Body of pancreas (tissue), 4 donors: ENCODE measurements around the gene CLNK. TPM values are rescaled to one million over a fixed set of nuclear protein-coding genes. Genes with fewer than 3 reads are reported as not detected.

Experiments
- ATAC-seq: fragments of 150-250 bp; one replicate; pipeline ENCODE4 v1.9.1; 2016
- DNase-seq, 4 donors: peaks; one replicate each; pipeline ENCODE4 v3.0.0-alpha.2; 2019
- H3K27ac ChIP-seq, 4 donors: fragments of 200-600 bp; sonication (generic); 1 replicate in 3 of 4; 2 replicates in 1 of 4; pipeline versions ENCODE4 v1.5.1 to v1.6.1; 2016 to 2019; ENCODE audit warnings: mild to moderate bottlenecking in 1 of 4, mixed read lengths in 1 of 4, moderate library complexity in 1 of 4
- H3K27me3 ChIP-seq, 2 donors: fragments of 200-600 bp; sonication (generic); one replicate each; pipeline ENCODE4 v1.6.0; 2016; ENCODE audit warnings: mild to moderate bottlenecking in 1 of 2
- H3K36me3 ChIP-seq, 2 donors: fragments of 200-600 bp; sonication (generic); replicated peaks in 1 of 2; 2 replicates each; pipeline ENCODE4 v1.5.1; 2016; ENCODE audit warnings: low read depth in 2 of 2; ENCODE audit not compliant: insufficient read depth in 1 of 2
- H3K4me1 ChIP-seq: fragments of 200-600 bp; sonication (generic); one replicate; pipeline ENCODE4 v1.6.0; 2016
- H3K4me3 ChIP-seq, 2 donors: fragments of 200-600 bp; sonication (generic); 1 replicate in 1 of 2; 2 replicates in 1 of 2; pipeline ENCODE4 v1.5.1; 2016 to 2019
- H3K9me3 ChIP-seq, 3 donors: fragments of 200-600 bp; sonication (generic); 1 replicate in 2 of 3; 2 replicates in 1 of 3; pipeline ENCODE4 v1.5.1; 2016
- POLR2A ChIP-seq, 3 donors: fragments of 450-650 bp; IDR thresholded peaks; one replicate each; pipeline ENCODE4 v1.6.1; 2016; ENCODE audit warnings: antibody characterized with exemption in 3 of 3, mild to moderate bottlenecking in 2 of 3
- WGBS, 2 donors: methylation state at CpG; one replicate each; pipeline ENCODE4 v1.1.5; 2017; 5-methylcytosine and 5-hydroxymethylcytosine counted together
- intact Hi-C: fragments of 100-400 bp; cut with DNase I; formaldehyde crosslinking; loops from one replicate; pipeline ENCODE4 v1.15.1; 2023
- total RNA-seq, 2 donors: library from RNA; depleted of rRNA; stranded (reverse); fragments of >200 nt; gene quantifications; one replicate each; pipeline ENCODE4 v1.1.0, GENCODE V29; 2016
- TF ChIP-seq, protein P1 (sequence below), 7 experiments: fragments of 450-650 bp in 4 of 7; fragments of 200-600 bp in 3 of 7; sonication (generic) in 3 of 7; IDR thresholded peaks; one replicate each; pipeline ENCODE4 v1.5.1; 2016 to 2019; ENCODE audit warnings: antibody characterized with exemption in 7 of 7

The CLNK gene
- total RNA-seq, 2 donors from 2014 or later, result 1.0 TPM; not detected in 1

DNA sequence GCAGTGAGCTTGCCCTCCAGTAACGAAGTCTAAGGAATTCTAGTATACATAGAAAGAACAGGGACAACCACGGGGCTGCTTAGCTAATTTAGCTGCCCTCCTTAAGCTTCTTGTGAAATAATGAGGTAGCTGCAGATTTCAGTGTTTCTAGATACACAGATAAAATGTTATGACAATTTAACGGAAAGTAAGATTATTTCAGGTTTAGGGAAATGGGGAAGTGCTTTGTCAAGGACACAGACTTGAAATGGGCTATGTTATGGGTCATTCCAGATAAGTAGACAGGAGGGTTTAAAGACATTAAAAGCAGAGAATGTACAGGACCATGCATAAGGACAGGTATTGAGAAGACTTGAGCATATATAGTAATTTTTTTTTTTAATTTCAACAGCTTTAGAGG, 193.2 kb downstream of the CLNK start:
- no peak for DNase-seq
- intact Hi-C loops, result no loop called here

DNA sequence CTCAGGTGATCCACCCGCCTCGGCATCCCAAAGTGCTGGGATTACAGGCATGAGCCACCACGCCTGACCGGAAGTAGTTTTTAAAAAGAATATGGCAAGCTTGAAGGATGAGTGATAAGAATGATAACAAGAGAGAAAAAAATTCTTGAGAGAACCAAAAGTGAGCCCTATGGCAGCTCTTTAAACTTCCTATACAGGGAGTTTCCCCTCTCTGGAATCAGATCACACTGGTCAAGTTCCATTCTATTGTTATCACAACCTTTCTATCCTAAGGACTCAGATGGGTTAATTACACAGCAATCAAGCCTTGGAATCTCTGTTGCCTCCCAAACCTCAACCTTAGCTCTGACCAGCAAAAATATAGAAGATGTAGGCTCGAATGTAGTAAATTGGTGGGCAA, 193.6 kb downstream of the CLNK start:
- no peaks in the 10 kb centered on the region for H3K9me3 ChIP-seq
- ATAC-seq, result no peak
- 71 to 75% methylated on average over 5 of the region's 5 CpGs for WGBS, 2 donors
- intact Hi-C loops, result no loop called here
- TF ChIP-seq, protein P1, sequence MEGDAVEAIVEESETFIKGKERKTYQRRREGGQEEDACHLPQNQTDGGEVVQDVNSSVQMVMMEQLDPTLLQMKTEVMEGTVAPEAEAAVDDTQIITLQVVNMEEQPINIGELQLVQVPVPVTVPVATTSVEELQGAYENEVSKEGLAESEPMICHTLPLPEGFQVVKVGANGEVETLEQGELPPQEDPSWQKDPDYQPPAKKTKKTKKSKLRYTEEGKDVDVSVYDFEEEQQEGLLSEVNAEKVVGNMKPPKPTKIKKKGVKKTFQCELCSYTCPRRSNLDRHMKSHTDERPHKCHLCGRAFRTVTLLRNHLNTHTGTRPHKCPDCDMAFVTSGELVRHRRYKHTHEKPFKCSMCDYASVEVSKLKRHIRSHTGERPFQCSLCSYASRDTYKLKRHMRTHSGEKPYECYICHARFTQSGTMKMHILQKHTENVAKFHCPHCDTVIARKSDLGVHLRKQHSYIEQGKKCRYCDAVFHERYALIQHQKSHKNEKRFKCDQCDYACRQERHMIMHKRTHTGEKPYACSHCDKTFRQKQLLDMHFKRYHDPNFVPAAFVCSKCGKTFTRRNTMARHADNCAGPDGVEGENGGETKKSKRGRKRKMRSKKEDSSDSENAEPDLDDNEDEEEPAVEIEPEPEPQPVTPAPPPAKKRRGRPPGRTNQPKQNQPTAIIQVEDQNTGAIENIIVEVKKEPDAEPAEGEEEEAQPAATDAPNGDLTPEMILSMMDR (IDR thresholded peaks at IDR 0.05), result no peak
- TF ChIP-seq POLR2A (IDR thresholded peaks at IDR 0.05), result no peak
- H3K27me3 ChIP-seq, result no peaks in the 10 kb centered on the region
- H3K4me3 ChIP-seq, result no peak overlapping the region
- no peaks in the 10 kb centered on the region for H3K4me1 ChIP-seq
- DNase-seq, result no peak
- H3K27ac ChIP-seq, result no peak overlapping the region
- H3K36me3 ChIP-seq, result no peaks in the 10 kb centered on the region

More for the DNA sequence above, 193.2 kb downstream of the CLNK start:
- ATAC-seq, result no peak
- H3K27me3 ChIP-seq, result no peaks in the 10 kb centered on the region
- H3K36me3 ChIP-seq, result no peaks in the 10 kb centered on the region
- no peak overlapping the region for H3K4me3 ChIP-seq
- no peaks in the 10 kb centered on the region for H3K9me3 ChIP-seq
- 46 to 55% methylated on average over 3 of the region's 3 CpGs for WGBS, 2 donors
- no peak overlapping the region for H3K27ac ChIP-seq
- H3K4me1 ChIP-seq, result no peaks in the 10 kb centered on the region
- TF ChIP-seq, protein P1 (IDR thresholded peaks at IDR 0.05), result no peak
- no peak for TF ChIP-seq POLR2A (IDR thresholded peaks at IDR 0.05)

GRCh38 chr4:10482913-10483312, 201.7 kb downstream of the CLNK start:
- intact Hi-C loops, result no loop called here
- Histone ChIP-seq H3K4me1 (no peaks in the 10 kb centered on the region), H3K9me3 (no peaks in the 10 kb centered on the region), H3K36me3 (no peaks in the 10 kb centered on the region), H3K27ac (no peak overlapping the region), H3K4me3 (no peak overlapping the region), H3K27me3 (no peaks in the 10 kb centered on the region)
- ATAC-seq (no peak), DNase-seq (no peak)
- WGBS, 2 donors, result 57 to 62% methylated on average over 5 of the region's 5 CpGs
- TF ChIP-seq, protein P1 (IDR thresholded peaks at IDR 0.05), result no peak
- TF ChIP-seq POLR2A (IDR thresholded peaks at IDR 0.05), result no peak

DNA sequence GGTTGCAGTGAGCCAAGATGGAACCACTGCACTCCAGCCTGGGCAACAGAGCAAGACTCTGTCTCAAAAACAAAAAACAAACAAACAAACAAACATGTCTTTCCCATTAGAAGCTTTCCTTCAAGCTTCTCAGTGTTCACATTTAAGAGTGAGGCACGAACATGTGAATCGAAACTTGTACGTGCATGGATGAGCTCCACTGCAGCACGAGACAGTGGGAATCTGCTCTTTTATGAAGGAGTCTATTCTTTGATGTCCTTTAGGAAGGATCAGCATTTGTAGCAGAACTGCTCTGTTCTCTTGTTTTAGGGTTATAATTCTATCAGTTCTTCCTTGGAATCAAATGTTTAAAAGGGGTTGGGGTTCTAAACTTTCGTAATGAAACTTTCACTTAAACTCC, 204.0 kb downstream of the CLNK start:
- intact Hi-C loops, result no loop called here
- TF ChIP-seq, protein P1 (IDR thresholded peaks at IDR 0.05), result no peak
- DNase-seq (no peak), ATAC-seq (no peak)
- Histone ChIP-seq H3K4me1 (no peaks in the 10 kb centered on the region), H3K27ac (no peak overlapping the region), H3K36me3 (no peaks in the 10 kb centered on the region), H3K27me3 (no peaks in the 10 kb centered on the region), H3K4me3 (no peak overlapping the region), H3K9me3 (no peaks in the 10 kb centered on the region)
- WGBS, 2 donors, result 68 to 74% methylated on average over 5 of the region's 5 CpGs

GRCh38 chr4:10478621-10479020, 205.9 kb downstream of the CLNK start:
- TF ChIP-seq POLR2A (IDR thresholded peaks at IDR 0.05), result no peak
- TF ChIP-seq, protein P1 (IDR thresholded peaks at IDR 0.05), result no peak
- Histone ChIP-seq H3K36me3 (no peaks in the 10 kb centered on the region), H3K9me3 (no peaks in the 10 kb centered on the region), H3K4me3 (no peak overlapping the region), H3K27ac (no peak overlapping the region), H3K4me1 (no peaks in the 10 kb centered on the region), H3K27me3 (no peaks in the 10 kb centered on the region)
- DNase-seq, result no peak
- ATAC-seq, result no peak
- intact Hi-C loops, result no loop called here
